DMS153 (cell line): ENCODE measurements around the gene VASH1.

Source experiments
- DNase-seq: peaks from one replicate; lab custom pipeline; 2025; lab: John Stamatoyannopoulos, UW

Gene VASH1

DNA sequence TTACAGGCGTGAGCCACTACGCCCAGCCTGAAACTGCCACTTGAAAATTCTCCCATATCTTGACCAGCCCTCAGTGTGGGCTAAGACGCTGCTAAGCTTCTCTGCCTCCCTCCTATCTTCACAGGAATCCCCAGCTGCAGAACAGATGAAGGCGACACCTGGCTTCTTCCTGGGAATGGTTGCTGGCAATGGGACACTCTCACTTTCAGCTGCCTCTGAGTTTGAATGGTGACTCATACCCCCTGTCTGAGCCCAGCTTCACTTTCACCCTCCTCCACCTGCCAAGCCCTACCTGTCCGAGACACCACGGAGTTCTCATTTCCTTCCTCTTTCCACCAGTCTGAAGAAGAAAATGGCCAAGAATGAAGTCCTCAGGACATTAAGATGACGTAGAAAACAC, 18.3 kb upstream of the VASH1 start:
- DNase-seq: no peak

DNA sequence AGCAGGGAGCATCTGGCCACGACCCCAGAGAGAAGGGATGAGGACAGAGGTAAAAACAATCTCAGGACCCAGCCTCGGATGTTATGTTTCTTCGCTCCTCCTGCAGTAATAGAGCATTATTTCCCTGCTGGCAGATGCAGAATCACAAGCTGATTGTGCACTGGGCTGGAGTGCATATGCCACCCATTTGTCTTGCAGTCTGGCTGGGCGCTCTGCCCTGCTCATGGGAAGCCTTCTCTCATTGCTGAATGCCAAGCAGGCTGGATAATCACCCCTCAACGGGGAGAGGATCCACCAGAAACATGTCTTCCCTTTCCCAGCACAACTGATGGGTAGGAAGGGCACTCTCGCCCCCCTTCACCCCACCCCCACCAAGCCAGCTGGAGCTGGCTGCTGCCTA, 8.5 kb upstream of the VASH1 start:
- no peak for DNase-seq

DNA sequence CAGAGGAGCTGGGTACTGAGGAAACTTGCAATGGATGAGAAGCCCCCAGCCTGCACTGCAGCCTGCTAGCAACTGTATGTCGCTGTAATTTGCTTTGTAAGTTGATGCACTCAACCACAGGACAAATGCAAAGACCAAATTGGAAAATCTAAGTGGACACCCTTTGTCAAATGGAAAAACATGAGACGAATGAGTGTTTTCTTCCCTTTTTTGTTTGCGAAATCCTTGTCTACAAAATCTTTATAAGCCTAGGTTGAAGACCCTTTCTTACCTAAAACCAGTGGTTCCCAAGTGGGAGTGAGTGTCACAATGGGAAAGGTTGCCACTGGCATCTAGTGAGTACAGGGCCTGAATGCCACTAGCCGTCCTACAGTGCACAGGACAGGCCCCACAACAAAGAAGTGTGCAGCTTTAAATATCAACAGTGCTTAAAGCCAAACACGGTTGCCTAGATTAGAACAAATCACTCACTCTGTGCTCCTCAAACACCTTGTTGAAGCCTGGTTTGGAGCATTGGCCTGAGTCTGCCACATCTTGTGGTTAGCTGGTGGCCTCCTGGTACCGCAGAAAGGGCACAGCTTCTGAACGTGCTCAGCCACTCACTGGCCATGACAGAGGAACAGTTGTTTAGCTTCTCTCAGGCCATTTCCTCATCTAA, 7.6 kb upstream of the VASH1 start:
- DNase-seq: no peak

DNA sequence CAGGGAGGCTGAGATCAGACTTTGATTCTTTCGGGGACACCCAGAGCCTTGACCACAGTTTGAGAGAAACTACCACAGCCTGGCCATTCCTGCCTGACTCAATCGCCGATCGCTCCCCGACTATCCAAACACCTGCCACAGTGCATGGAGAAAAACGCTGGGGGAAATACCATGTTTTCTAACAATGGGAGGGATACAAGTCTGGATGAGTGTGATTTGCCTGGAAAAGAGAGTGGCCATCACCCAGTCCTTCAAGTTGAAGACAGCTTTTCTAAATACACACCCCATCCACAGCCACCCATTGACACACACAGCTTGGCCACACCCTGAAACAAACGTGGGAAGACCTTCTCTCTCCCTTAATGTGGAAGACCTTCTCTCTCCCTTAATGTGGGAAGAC, 6.7 kb upstream of the VASH1 start:
- no peak for DNase-seq

- no peak for DNase-seq
Observed at GRCh38 chr14:76755610-76756370, 5.5 kb upstream of the VASH1 start.

DNA sequence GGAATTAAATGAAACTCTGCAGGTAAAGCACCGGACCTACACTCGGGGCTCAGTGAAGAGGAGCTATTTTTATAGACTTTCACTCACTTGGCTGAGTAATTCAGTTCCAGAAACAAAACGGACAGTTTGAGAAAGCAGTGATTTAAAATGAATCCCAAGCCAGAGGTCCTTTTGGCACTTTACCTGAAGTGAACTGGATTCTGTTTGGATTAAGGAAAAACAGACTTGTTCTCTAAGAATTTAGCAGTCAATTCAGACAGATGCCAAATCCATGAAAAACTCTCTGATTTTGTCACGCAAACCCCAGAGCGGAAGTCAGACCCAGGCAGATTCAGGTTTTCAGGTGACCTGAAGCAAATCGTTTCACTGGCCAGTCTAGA, 4.9 kb upstream of the VASH1 start:
- no peak for DNase-seq

DNA sequence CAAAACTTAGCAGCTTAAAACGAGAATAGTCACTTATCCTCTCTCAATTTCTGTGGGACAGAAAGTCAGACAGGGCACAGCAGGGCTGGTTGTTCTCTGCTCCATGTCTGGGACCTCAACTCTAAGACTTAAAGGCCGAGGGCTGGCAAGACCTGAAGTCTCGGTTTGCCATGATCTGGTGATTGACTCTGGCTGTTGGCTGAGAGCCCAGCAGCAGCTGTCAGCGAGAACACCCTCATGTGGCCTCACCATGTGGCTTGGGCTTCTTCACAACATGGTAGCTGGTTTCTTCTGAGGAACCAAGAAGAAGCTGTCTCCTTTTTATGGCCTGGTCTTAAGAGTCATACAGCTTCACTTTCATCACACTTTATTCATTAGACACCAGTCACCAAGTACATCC, 1.7 kb upstream of the VASH1 start:
- no peak for DNase-seq

DNA sequence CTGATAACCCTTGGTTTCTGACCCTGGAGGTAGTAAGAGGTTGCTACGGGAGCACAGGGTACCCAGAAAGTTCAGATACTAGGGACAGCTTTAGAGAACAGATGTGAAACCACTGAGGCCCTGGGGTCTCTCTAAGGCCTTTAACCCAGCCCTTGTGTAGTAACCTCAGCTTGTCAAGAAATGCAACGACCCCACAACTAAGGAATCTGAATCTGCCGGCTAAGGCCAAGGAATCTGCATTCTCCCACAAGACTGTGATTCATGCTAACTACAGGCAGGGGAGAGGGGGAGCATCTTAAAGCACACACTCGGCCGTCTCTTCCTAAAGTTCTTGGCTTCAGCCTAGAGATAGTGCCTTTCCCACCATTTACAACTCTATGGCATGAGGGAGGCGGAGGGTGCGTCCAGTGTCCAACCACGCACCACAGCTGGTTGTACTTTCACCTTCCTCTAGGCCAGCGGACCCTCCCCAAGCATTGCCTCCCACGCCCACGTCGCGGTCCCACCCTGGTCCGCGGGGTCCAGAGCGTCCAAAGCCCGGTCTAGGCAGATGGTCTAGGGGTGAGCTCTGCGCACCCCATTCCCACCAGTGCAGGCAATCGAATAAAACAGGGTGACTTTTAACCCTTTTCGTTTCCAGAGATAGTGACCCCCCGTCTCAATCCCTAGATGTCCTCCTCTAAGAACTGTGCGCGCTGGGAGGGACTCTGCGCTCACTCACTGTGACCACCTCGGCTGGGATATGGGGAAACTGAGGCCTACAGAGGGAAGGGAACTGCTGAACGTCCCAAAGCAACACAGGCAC, 735 bp upstream of the VASH1 start:
- no peak for DNase-seq

GRCh38 chr14:76761960-76762410, 717 bp downstream of the VASH1 start:
- no peak for DNase-seq

GRCh38 chr14:76762411-76763095, 1.3 kb downstream of the VASH1 start:
- DNase-seq: no peak

DNA sequence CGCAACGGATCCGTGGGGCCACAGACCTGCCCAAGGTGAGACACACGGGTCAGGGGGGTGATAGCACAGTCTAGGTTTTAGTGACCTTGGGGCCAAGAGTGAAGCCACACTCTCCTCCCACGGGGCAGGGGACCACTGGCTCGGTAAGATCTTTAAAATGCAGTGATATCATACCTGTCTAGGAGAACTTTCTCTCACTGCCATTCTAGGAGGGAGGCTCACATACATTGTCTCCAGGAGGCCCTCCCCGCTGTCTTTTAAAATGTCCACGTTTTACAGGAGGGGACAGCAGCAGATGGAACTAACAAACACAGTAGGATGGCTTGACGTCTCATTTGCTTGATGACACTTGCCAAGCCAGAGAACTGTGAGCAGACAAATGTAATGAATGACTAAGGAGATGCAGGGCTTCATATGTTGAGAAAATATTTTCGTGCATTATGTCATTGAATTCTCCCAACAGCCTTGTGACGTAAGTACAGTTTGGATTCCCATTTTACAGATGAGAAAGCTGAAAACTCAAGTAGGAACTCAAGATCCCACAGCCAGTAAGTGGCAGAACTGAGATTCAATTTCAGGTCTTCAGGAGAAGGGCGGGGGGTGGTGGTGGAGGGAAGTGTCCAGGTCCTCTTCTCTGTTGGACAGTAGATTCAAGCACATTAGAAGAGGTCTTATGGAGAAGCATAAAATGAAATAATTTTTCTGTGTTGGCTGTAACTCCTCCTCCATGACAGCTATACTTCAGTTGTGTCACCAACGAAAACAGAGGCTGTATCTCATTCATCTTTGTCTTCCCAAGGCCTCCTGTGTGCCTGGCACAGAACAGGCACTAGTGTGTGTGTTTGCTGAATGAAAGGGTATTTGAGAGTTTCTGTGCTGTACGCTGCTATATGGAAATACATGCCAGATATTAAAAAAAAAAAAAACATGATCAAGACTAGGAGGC, 2.1 kb downstream of the VASH1 start:
- DNase-seq: no peak

- no peak for DNase-seq
Observed at GRCh38 chr14:76765461-76765931, 4.2 kb downstream of the VASH1 start.

DNA sequence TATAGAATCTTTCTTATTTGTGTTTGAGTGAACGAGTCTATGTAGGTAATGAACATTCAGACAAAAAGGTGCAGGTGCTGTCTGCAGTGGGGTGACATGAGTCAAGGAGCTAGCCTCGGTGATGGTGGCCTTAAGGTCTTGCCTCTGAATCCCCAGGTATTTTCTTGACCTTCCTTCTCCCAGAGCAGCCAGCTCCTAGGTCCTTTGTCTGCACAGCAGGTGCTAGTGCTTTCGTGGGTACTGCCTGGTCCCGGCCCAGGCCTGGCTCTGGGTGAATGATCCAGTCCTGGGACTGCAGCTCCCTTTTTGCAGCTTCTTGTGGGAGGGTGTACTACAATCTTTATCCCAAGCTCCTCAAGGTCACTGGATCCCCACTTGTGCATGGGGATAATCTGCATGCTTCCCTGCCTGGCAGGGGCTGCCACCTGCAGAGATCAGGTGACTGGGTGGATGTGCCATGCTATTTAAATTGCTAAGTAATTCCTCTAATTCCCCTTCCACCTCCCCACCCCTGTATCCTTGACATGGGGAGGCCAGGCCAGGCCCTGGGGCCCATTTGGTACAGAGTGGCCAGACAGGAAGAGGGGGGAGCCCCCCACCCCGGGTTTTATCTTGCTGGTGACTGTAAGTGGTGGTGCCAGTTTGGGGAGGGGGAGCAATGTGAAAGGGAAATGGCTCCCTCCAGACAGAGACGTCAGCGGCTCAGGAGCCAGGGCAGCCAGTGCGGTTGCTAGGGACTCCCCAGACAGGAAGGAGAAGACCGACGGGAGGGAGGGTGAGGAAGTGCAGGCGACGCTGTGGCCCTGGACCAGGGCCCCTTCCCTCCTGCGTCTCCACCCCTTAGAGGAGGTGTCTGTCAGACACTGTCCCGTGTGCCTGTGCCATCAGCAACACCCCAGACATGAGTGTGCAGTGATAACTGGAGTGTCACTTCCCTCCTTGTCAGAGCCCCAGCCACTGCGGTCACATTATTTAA, 6.7 kb downstream of the VASH1 start:
- peak; percentile 58 for DNase-seq

DNA sequence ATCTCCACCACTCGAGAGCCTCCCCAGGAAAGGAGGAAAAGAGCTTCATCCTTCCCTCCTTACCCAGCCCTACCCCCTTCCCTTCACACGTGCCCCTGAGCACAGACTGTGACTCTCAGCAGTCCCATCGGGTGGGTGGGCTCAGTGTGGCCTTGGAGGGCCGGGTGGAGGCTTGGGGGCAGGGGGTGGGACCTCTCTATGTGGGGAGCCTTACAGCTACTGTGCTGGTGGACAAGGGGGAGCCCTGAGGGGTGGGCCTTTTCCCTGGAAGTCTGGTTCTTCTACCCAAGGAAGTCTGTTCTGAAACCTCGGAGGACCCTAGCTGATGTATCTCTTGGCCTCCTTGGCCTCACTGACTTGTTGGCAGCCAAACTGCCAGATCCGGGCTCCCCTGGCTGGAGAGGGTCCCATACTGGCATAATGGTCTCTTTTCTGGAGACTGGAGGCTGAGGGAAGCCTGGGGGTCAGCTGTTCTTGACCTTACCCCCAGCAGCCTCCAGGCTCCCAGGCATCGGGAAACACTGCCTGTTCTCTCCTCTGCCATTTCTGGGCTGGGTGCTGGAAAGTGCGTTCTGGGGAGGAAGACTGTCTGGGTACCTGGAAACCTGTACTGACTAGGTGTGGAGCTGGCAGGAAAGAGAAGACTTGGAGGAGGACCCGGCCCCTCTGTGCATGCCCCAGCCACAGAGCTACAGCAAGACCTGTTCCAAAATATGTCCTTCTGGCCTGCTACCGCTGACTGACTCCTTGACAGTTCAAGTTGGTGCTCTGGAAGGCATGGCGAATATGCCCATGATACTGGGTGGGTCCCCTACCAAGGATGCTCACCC, 7.6 kb downstream of the VASH1 start:
- no peak for DNase-seq

- no peak for DNase-seq
Observed at GRCh38 chr14:76769636-76770292, 8.5 kb downstream of the VASH1 start.

- DNase-seq: no peak
Observed at GRCh38 chr14:76770521-76771436, 9.5 kb downstream of the VASH1 start.

- no peak for DNase-seq
Observed at GRCh38 chr14:76771437-76771980, 10.2 kb downstream of the VASH1 start.
